ENCODE measurements around the gene C1S.

DNA sequence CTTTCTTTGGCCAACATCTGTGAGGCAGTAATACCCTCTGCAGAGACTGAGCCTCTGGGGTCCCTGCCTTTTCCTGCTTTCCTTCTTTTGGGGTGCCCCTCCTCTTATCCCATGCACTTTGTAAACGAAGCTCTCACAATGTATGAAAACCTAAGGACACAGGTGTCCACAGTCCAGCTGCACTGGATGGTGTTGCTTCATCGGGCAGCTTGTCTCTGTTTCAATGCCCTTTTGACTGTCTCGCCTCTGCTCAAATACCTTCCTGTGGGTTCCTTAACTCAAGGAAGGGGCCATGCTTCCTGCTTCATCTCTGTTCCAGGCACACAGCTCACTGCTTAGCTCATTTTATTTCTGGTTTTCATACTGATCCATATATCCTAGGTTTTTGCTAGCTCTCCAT, 42.1 kb downstream of the C1S start:
- TF ChIP-seq, protein P1, sequence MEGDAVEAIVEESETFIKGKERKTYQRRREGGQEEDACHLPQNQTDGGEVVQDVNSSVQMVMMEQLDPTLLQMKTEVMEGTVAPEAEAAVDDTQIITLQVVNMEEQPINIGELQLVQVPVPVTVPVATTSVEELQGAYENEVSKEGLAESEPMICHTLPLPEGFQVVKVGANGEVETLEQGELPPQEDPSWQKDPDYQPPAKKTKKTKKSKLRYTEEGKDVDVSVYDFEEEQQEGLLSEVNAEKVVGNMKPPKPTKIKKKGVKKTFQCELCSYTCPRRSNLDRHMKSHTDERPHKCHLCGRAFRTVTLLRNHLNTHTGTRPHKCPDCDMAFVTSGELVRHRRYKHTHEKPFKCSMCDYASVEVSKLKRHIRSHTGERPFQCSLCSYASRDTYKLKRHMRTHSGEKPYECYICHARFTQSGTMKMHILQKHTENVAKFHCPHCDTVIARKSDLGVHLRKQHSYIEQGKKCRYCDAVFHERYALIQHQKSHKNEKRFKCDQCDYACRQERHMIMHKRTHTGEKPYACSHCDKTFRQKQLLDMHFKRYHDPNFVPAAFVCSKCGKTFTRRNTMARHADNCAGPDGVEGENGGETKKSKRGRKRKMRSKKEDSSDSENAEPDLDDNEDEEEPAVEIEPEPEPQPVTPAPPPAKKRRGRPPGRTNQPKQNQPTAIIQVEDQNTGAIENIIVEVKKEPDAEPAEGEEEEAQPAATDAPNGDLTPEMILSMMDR (IDR thresholded peaks at IDR 0.05): no peak
- no peak for TF ChIP-seq POLR2A (IDR thresholded peaks at IDR 0.05)
- TF ChIP-seq POLR2AphosphoS5 (IDR thresholded peaks at IDR 0.05): no peak
- TF ChIP-seq EP300 (IDR thresholded peaks at IDR 0.05): no peak
